NCI-H2107 (cell line): ENCODE data around the gene CD55.

Source experiments
- DNase-seq: peaks from one replicate; lab custom pipeline; 2025; lab: John Stamatoyannopoulos, UW

CD55 gene

DNA sequence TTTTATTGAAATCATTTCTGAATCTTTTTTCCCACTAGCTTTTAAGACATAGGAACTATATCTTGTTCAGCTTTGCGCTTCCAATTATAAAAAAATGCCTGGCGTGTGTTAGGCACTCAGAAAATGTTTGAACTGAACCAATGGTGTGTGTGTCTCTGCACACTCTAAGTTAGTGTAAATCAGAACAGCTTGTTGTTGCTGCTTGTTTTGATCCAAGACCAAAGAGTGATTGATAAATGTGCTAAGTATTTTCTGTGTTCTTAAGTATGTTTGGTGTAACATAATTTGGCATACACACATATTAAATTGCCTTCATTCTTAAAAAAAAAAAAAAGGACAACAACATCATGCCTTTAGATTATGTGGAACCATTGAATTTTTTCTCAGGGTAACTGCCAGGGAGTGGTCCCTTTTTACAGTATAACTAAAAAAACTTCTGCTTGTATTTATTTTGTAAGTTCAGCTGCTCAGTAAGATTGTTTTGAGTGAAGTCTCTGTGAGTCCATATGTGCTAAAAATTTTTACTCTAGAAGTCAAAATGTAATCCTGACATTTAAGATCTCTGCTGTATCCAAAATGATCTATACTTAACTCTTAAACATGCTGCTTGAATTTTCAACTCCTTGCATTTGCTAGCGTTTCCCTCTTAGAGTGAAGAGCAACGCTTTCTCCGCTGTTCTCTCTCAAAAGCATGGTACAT is 8.7 kb downstream of the CD55 start:
- no peak for DNase-seq

- DNase-seq = no peak
Observed at GRCh38 chr1:207331354-207332313, 10.2 kb downstream of the CD55 start.

GRCh38 chr1:207333009-207333600 is 11.6 kb downstream of the CD55 start:
- no peak for DNase-seq

- DNase-seq = no peak
Observed at GRCh38 chr1:207333620-207334019, 12.1 kb downstream of the CD55 start.

- DNase-seq = no peak
Observed at GRCh38 chr1:207334337-207334736, 12.9 kb downstream of the CD55 start.

- no peak for DNase-seq
Observed at GRCh38 chr1:207335138-207335537, 13.7 kb downstream of the CD55 start.

GRCh38 chr1:207335695-207336363 is 14.4 kb downstream of the CD55 start:
- no peak for DNase-seq

DNA sequence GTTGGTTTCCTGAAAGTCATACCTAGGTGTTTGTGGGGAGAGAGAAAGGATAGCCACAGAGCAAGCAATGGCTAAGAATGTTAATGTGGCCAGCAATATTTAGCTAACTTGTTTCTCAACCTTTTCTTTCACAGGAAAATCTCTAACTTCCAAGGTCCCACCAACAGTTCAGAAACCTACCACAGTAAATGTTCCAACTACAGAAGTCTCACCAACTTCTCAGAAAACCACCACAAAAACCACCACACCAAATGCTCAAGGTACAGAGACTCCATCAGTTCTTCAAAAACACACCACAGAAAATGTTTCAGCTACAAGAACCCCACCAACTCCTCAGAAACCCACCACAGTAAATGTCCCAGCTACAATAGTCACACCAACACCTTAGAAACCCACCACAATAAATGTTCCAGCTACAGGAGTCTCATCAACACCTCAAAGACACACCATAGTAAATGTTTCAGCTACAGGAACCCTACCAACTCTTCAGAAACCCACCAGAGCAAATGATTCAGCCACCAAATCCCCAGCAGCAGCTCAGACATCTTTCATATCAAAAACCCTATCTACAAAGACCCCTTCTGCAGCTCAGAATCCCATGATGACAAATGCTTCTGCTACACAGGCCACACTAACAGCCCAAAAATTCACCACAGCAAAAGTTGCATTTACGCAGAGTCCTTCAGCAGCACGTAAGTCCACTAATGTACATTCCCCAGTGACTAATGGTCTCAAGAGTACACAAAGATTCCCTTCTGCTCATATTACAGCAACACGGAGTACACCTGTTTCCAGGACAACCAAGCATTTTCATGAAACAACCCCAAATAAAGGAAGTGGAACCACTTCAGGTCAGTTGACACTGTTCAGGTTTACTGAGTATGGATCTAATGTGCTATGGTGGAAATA is 15.3 kb downstream of the CD55 start:
- no peak for DNase-seq

- DNase-seq = no peak
Observed at GRCh38 chr1:207342332-207342731, 20.9 kb downstream of the CD55 start.

- no peak for DNase-seq
Observed at GRCh38 chr1:207343675-207344074, 22.2 kb downstream of the CD55 start.

GRCh38 chr1:207344221-207344620 is 22.7 kb downstream of the CD55 start:
- no peak for DNase-seq

- no peak for DNase-seq
Observed at GRCh38 chr1:207345644-207346477, 24.4 kb downstream of the CD55 start.

- no peak for DNase-seq
Observed at GRCh38 chr1:207346513-207346912, 25.0 kb downstream of the CD55 start.

DNA sequence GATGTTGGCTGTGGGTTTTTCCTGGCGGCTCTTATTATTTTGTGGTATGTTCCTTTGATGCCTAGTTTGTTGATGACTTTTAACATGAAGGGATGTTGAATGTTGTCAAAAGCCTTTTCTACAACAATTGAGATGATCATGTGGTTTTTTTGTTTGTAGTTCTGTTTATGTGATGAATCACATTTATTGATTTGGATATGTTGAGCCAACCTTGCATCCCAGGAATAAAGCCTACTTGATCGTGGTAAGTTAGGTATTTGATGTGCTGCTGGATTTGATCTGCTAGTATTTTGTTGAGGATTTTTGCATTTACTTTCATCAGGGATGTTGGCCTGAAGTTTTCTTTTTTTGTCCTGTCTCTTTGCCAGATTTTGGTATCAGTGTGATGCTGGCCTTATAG is 28.5 kb downstream of the CD55 start:
- no peak for DNase-seq

DNA sequence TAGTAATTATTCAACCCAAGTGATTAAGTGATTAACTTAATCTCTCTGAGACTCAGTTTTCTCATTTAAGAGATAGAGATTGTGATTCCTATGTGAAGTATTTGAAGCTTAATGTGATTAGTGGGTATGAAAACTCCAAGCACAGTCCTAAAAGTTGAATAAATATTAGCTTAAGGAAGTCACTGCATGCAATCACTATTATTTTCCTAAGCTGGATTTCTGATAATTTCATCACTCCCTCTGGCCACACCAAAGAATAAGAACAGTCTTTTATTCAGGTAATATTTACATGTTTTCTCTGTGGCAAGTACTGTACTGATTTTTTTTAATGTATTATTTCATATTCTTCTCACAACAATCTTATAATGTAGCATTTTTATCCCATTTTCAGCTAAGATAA is 31.1 kb downstream of the CD55 start:
- no peak for DNase-seq

GRCh38 chr1:207355060-207355459 is 33.6 kb downstream of the CD55 start:
- no peak for DNase-seq

DNA sequence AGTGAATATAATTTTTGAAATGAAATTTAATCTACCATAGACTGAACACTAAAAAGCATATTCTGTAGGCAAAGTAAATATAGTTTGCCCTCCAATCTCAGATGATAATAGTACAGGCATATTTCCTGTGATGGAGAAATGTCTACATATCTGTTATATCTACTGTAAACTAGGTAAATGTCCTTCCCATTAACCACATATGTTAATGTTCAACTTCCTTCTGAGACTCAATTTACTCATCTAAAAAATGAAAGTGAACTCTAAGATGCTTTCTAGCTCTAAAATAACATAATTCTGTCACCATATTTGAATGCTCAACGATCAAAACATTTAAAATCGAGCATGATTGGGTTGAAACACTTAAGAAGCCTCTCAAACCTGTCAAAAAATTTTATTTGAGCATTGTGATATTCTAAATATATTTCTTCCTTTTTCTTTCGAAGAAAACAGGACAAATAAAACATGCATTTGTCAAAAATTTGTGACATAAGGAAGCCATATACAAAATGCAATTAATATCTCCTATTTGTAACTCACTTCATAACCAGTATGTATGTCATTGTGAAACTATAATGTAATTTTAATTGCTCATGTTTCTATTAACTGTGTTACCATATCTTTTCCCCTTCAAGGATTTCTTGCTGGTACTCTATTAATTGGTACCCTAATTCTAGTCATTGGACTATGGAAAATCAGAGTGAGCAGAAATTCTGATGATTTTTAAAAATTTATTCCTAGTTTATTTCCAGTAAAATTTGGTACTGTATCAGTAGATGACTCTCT is 34.2 kb downstream of the CD55 start:
- no peak for DNase-seq

GRCh38 chr1:207361029-207361428 is 39.6 kb downstream of the CD55 start:
- DNase-seq = no peak

- no peak for DNase-seq
Observed at GRCh38 chr1:207361889-207362288, 40.4 kb downstream of the CD55 start.
